GM19099 (cell line): ENCODE data around the gene TECPR2.

Experiments
- POLR2A ChIP-seq: IDR thresholded peaks from 3 replicates; pipeline ENCODE4 v1.6.1; 2011; ENCODE audit warnings: low read depth; ENCODE audit not compliant: insufficient read length; ENCODE audit errors: extremely low read depth

Gene TECPR2

GRCh38 chr14:102325791-102326345 lies 36.9 kb upstream of the TECPR2 start:
- TF ChIP-seq POLR2A = no peak

DNA sequence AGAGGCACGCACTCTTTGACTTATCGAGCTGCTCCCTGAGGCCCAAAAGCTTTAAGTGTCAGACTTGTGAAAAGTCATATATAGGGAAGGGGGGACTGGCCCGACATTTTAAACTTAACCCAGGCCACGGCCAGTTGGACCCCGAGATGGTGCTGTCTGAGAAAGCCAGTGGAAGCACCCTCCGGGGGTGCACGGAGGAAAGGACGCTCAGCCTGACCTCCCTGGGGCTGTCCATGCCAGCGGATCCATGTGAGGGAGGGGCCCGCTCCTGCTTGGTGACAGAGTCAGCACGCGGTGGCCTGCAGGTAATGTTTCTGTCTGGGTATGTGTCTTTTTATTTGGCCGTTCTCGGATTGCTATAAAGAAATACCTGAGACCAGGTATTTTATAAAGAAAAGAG lies 36.2 kb upstream of the TECPR2 start:
- no peak for TF ChIP-seq POLR2A

GRCh38 chr14:102330806-102331205 lies 31.9 kb upstream of the TECPR2 start:
- no peak for TF ChIP-seq POLR2A

DNA sequence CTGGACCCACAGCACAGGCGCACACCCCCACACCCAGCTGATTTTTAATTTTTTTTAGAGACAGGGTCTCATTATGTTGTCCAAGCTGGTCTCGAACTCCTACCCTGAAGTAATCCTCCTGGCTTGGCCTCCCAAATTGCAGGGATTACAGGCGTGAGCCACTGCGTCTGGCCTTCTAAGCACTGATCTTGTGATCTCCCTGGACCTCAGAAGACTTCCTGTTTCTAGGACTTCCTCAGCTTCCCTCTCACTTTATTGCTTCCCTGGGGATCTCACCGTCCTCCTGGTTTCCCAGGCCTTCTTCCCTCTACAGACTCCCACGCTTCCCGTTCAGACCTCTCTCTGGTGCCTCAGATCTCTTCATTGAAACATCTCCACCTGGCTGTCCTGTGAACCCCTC lies 29.4 kb upstream of the TECPR2 start:
- no peak for TF ChIP-seq POLR2A

- TF ChIP-seq POLR2A = no peak
These were observed 28.7 kb upstream of the TECPR2 start for GRCh38 chr14:102333795-102334705.

DNA sequence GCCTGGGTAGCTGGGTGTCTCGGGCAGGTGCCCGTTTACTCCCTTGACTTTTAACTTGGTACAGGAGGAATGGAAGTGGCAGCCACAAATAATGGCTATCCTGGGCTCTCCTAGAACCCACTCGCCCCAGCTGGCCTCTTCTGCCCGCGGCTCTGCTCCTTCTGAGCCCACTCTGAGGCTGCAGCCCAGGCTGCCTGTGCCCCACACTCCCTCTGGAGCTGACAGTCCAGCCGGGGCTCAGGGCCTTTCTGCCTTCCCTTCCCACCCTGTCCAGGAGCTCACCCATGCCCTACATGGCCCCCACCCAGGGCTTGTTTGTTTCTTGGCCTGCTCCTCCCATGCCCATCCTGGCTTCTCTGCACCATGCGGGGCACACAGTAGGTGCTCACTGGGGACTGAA lies 27.6 kb upstream of the TECPR2 start:
- TF ChIP-seq POLR2A = no peak

DNA sequence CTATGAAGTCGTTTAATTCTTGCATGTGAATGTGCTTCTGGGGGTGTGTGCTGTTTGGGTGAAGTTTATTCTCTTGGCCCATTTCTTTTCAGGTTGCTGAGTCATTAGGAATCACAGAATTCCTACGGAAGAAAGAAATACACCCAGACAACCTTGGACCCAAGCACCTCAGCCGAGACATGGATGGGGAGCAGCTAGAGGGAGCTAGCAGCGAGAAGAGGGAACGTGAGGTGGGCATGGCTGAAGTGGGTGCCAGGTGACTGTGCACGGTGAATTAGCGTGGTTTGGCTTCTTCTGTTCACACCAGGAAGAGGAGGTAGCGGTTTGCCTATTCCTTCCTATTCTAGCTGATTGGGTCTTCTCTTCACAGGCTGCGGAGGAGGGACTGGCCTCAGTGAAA lies 24.0 kb upstream of the TECPR2 start:
- TF ChIP-seq POLR2A = no peak

GRCh38 chr14:102341566-102341965 lies 21.2 kb upstream of the TECPR2 start:
- TF ChIP-seq POLR2A = no peak

DNA sequence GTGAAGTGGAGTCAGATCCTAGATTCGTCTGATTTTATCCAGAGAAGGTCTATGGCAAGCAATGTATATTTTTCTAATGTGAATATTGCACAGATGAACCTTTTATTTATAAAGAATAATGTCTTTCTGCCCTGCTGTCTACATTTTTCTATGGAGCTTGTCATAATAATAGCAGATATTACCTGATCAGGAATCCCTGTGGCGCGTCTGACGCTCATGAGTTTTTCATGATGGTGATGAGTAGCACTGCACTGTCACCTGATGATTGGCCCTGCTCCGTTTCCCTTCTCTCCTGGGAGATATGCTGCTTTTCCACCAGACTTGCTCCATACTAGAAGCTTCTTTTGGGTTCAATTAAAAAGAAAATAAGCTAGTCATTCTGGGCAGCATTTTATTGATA lies 20.5 kb upstream of the TECPR2 start:
- no peak for TF ChIP-seq POLR2A

DNA sequence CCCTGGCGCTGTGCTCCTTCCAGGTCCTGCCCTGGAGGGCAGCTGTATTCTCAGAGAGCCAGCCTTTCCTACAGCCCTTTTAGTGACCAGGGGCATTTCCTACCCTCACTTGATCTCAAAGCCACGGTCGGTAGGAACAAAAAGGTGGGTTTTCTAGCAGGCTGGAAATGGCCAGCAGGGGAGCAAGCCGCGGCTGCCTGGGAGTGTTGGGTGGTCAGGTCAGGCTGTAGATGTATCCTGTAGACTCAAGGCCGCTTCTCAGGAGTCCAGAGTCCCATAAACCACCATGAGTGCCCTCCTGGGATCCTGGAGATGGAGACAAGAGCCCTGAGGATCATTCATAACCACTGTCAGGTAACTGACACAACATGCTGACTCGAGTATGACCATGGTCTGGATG lies 18.7 kb upstream of the TECPR2 start:
- TF ChIP-seq POLR2A = no peak

DNA sequence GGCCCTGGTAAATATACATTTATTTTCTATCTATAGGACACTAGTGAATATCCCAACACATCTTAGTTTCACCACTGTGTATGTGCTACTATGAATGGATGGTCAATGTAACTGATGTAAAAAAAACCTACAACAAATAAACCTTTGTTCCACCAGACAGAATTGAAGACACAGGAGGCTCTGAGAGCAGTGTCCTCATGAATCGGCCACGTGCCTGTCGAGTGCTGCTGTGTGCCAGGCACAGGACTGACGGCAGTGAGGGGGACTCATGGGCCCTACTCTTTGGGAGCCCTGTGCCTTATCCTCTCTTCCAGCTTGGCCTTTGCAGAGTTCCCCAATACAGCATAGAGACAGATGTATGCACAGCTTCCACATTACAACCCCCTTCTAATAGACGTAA lies 18.3 kb upstream of the TECPR2 start:
- TF ChIP-seq POLR2A = no peak

- TF ChIP-seq POLR2A = no peak
These were observed 17.5 kb upstream of the TECPR2 start for GRCh38 chr14:102345232-102345631.

DNA sequence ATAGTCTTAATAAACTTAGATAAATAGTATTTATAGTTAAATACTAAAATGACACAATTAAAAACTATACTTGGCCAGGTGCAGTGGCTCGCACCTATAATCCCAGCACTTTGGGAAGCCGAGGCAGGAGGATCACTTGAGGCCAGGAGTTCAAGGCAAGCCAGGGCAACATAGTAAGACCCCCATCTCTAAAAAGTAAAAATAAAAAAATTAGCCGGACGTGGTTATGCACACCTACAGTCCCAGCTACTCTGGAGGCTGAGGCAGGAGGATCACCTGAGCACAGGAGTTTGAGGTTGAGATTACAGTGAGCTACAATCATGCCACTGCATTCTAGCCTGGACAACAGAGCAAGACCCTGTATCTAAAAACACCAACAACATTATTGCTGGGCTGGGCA lies 16.1 kb upstream of the TECPR2 start:
- TF ChIP-seq POLR2A = no peak

DNA sequence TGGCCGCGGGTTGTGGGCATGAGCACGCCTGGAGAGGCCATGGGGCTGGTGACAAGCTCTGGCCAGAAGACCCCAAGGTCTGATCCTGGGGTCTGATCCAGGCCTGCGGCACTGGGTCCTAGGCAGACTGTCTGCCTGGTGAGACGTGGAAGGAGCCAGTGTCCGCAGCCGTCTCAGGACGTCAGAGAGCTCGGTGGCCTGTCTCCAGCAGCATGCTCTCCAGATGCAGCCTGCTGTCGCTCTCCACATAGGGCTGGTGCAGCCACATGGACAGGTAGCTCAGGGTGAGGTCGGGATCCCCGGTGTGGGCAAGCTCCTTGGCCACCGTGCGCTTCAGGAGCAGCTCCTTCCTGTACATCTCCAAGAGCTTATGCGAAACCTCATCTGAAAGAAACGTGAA lies 14.4 kb upstream of the TECPR2 start:
- TF ChIP-seq POLR2A = no peak

DNA sequence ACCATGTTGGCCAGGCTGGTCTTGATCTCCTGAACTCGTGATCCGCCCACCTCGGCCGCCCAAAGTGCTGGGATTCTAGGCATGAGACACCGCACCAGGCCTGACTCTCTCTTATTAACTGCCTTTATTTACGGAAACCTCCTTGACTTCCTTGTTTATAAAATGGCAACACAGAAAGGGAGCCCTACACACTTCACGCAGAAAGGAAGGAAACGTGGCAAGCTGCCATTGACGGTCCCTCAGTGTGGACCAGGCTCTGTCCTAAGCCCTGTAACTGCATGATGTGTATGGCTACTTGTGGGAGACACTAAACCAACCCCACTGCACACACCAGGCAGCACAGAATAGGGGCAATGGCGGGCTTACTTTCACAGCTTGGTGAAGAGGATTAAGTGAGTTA lies 11.7 kb upstream of the TECPR2 start:
- TF ChIP-seq POLR2A = no peak

- TF ChIP-seq POLR2A = no peak
These were observed 10.5 kb upstream of the TECPR2 start for GRCh38 chr14:102352213-102352612.

GRCh38 chr14:102353126-102353619 lies 9.6 kb upstream of the TECPR2 start:
- no peak for TF ChIP-seq POLR2A

DNA sequence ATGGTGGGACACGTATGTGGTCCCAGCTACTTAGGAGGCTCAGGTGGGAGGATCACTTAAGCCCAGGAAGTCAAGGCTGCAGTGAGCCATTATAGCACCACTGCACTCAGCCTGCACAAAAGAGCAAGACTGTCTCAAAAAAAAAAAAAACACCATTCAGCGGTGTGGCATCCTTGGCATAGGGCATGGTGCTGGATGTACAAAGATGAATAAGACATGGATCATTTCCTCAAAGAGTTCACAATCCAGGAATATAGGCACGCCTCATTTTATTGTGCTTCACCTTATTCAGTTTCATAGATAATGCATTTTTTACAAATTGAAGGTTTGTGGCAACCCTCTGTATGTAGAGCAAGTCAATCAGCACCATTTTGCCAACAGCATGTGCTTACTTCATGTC lies 6.5 kb upstream of the TECPR2 start:
- TF ChIP-seq POLR2A = no peak
